Amniotic stem cell (primary cell): Measurements from ENCODE around the gene CNTN2.
A peak's percentile ranks its signal among the peaks of the same experiment; 100 is the strongest.

Experiments used
- DNase-seq: peaks from one replicate; lab custom pipeline; 2025; lab: John Stamatoyannopoulos, UW

CNTN2 gene

DNA sequence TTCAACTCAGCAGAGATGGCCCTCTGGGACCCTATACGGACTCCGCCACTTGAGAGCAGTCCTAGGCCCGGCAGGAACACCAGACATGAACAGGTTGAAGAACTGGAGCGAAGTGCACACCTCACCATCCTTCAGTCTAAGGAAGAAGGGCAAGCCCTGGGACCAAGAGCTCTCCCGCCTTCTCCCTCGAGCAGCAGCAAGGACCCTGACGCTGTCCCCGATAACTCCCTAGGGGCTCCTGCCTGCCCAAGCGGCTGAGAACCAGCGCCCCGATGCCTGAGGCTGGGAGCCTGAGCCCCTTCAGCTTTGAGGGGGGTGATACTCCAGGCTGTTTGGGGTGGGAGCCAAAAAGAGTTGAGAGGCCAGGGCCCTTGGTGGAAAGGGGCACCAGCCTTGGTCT is 31.1 kb downstream of the CNTN2 start:
- DNase-seq = no peak

GRCh38 chr1:205074513-205074912 is 31.5 kb downstream of the CNTN2 start:
- DNase-seq = no peak

DNA sequence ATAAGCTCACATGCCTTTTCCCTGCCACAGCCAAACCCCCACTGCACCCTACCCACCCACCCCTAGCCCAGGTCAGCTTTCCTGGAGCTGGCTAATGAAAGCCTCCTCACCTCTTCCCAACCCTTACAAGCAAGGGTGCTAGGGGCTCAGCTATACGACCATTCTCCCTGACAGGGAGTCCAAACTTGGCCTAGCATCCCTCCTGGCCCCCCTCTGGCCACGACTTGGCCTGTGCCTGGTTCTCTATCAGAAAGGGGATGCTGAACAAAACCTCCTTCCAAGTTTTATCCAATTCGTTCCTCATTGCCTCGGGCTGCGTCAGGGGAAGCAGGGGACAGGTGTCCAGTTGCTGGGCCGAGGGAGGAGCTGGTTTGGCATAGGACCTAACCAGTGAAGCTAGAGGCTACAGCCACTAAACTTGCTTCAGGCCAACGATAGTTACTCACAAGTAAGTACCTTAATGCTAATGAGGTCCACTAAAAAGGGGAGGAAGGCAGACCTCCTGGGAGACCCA is 32.7 kb downstream of the CNTN2 start:
- DNase-seq = no peak

GRCh38 chr1:205076245-205076761 is 33.3 kb downstream of the CNTN2 start:
- no peak for DNase-seq

GRCh38 chr1:205077158-205077933 is 34.3 kb downstream of the CNTN2 start:
- DNase-seq = no peak

GRCh38 chr1:205077934-205078311 is 34.9 kb downstream of the CNTN2 start:
- no peak for DNase-seq

DNA sequence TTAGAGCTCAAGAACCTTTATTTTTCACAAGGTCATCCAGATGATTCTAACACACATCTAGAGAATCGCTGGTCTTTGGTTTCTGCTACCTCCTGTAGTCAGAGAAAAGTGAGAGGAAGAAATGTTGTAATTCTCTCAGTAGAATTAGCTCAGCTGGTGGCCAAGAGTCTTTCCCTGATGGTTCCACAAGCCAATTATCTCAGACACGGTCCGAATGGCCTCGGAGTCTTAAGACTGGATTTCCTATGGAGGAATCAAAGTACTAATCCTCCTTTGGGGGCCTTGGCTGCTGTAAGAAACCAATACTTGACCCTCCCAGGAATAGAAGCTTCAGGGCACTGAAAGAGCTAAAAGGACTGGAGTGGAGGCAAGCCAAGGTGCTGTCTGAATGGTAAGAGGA is 39.4 kb downstream of the CNTN2 start:
- no peak for DNase-seq

- no peak for DNase-seq
These were observed 41.3 kb downstream of the CNTN2 start, which contains the start of gene TMEM81 for GRCh38 chr1:205084360-205084759. Gene TMEM81 (minus strand): TSS chr1:205084460. CDS start chr1:205084320, 140 bp downstream.

DNA sequence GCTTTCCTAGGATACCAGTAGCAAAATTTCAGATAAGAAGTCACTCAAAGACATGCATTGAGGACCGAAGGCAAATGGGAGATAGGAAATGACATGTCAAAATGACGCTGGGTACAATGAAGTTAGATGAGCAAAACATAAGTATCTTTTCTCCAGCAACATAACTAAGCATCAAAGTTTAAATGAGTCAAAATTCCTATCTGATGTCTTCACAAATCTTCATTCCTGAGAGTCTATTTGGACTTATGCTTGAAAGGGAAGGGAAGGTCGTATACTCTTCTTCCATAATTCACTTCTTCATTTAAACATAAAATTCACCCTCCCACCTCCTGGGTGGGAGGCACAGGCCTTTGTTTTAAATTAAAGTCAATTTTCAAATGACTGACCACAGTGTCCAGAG is 45.3 kb downstream of the CNTN2 start:
- no peak for DNase-seq

GRCh38 chr1:205091043-205091740 is 48.2 kb downstream of the CNTN2 start:
- no peak for DNase-seq

DNA sequence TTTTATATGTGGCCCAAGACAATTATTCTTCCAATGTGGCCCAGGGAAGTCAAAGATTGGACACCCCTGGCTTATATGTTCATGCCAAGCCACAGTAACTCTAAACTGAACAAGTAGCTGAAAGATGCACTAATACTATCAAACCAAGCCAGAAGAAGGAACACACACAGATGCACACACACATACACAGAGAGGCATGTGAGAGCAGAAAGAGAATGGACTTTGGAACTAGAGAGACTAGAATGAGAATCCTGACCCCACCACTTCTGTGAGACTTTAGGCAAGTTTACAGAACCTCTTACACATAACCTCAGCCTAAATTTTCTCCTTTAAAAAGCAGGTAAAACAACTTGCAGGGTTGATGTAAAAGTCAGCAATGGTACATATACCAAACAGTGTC is 52.4 kb downstream of the CNTN2 start:
- no peak for DNase-seq

GRCh38 chr1:205098242-205098641 is 55.2 kb downstream of the CNTN2 start:
- no peak for DNase-seq

DNA sequence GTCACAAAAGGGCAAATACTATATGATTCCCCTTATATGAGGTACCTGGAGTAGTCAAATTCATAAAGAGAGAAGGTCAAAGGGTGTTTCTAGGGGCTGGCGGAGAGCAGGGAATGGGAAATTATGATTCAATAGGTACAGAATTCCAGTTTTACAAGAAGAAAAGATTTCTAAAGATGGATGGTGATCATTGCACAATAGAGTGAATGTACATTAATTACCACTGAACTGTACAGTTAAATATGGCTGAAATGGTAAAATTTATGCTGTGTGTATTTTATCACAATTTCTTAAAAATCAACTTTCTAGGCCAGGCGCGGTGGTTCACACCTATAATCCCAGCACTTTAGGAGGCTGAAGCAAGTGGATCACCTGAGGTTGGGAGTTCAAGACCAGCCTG is 59.4 kb downstream of the CNTN2 start:
- no peak for DNase-seq

GRCh38 chr1:205107327-205107726 is 64.3 kb downstream of the CNTN2 start:
- DNase-seq = no peak

DNA sequence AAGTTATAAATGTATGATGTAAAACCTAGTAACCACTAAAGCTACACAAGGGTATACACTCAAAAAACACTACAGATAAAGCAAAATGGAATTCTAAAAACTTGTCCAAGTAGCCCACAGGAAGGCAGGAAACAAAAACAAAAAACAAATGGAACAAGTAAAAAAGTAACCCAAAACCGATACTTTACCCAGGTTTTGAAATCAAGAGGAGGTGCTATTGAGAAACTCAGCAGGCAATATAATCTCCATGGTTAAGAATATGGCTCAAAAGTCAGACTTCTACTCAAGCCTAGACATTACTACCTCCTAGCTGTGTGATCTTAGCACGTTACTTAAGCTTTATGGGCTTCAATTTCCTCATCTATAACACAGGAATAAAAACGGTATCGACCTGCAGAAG is 65.5 kb downstream of the CNTN2 start:
- no peak for DNase-seq

GRCh38 chr1:205109269-205109668 is 66.3 kb downstream of the CNTN2 start:
- DNase-seq = no peak

GRCh38 chr1:205109711-205110110 is 66.7 kb downstream of the CNTN2 start:
- no peak for DNase-seq

DNA sequence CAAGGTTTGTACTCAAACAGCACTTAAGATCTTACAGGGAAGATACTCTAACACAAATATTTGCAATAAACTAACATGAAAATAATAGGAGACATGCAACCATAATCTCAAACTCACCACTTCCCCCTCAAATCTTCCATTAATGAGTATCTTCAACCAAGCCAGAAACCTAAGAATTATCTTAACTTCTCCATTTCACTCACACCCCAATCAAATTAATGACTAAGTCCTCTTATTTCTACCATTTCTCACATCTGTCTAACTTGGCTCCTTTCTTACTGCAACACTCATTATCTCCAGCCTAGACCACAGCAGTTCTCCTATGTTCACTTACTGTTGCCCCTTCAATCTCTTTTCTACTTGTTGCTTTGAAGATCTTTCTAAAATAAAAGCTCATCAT is 68.3 kb downstream of the CNTN2 start:
- no peak for DNase-seq

- no peak for DNase-seq
These were observed 75.7 kb downstream of the CNTN2 start for GRCh38 chr1:205118752-205119151.

DNA sequence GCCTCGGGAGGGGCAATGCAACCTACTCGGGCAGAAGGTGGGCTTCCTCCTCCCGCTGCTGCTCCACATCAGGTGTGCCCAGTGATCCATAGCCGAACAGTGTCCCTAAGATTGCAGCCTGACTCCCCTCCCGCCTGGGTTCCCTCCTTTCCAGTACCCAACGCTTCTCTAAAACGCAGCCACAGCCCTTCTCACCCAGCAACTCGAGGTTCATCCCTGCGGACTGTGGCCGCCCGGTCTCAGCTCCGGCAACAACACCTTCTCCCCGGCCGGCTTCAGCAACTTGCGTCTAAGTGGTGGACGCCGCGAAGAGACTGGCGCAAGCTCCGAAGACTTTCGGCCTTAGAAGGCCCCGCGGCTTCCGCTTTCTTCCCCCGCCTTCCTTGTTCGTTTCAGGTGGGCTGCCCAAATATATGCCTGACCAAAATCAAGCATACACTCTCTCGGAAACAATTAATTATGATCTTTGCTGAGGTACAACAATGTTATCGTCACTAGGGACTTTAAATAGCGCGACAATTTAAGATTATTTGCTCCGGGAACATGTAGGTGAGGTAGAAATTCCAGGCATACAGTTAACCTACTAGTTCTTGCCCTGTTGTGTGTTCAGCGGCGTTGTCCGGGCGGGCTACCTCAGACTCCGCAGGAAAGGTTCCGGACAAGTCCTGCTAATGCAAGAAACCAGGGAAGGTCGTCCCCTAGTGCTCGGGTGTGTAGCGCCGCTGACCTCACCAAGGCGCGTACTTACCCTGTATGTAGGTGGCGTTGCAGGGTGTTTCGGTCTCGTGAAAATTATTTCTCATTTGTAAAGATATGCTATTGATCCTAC is 78.9 kb downstream of the CNTN2 start, which contains the start of gene RBBP5:
Gene RBBP5, minus strand, starts transcription at position 319 of the 829 bp plus-strand sequence. Its CDS starts 105 bp downstream, at position 214.
- peak; percentile 89 for DNase-seq

- no peak for DNase-seq
These were observed 79.5 kb downstream of the CNTN2 start for GRCh38 chr1:205122489-205122882.

DNA sequence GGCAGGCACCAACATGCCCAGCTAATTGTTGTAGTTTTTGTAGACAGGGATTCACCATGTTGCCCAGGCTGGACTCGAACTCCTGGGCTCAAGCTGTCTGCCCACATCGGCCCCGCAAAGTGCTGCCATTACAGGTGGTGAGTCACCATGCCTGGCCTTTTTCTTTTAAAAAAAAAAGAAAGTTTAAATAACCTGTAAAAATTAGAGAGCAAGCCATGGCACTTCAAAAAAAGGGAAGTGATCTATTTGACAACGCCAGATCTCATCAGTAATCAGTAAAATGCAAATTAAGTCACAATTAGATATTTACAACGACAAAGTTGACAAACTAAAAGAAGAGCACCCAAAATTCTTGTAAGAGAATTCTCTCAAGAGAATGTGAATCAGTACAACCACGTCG is 81.7 kb downstream of the CNTN2 start:
- no peak for DNase-seq
